ENCODE results near the gene KDM4D.

DNA sequence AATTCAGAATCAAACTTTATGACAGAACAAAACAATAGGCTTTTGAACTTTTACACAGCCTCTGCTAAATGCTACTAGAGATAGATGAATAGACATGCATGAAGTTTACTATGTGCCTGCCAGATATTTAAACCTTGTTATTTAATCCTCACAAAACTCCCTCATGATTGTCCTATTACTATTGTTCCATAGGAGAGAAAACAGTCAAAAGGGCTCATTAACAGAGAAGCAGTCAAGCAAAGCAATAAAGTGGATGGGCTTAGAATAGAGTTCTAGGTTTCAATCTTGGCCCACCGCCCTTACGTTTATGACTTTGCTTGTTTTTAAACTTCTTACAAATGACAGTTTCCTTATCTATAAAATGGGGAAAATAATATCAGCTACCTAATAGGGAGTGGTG lies 13.0 kb upstream of the KDM4D start:
- TF ChIP-seq, protein P1, sequence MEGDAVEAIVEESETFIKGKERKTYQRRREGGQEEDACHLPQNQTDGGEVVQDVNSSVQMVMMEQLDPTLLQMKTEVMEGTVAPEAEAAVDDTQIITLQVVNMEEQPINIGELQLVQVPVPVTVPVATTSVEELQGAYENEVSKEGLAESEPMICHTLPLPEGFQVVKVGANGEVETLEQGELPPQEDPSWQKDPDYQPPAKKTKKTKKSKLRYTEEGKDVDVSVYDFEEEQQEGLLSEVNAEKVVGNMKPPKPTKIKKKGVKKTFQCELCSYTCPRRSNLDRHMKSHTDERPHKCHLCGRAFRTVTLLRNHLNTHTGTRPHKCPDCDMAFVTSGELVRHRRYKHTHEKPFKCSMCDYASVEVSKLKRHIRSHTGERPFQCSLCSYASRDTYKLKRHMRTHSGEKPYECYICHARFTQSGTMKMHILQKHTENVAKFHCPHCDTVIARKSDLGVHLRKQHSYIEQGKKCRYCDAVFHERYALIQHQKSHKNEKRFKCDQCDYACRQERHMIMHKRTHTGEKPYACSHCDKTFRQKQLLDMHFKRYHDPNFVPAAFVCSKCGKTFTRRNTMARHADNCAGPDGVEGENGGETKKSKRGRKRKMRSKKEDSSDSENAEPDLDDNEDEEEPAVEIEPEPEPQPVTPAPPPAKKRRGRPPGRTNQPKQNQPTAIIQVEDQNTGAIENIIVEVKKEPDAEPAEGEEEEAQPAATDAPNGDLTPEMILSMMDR (conservative IDR thresholded peaks at IDR 0.05; ENCODE audit: low read depth, low read length): no peak
- TF ChIP-seq POLR2A (IDR thresholded peaks at IDR 0.05; ENCODE audit: low read depth, low read length) (no peak), RFX5 (IDR thresholded peaks at IDR 0.05; ENCODE audit: low read depth, low read length) (no peak), RAD21 (IDR thresholded peaks at IDR 0.05; ENCODE audit: low read length) (no peak), SMC3 (IDR thresholded peaks at IDR 0.05; ENCODE audit: low read depth, low read length) (no peak), FOS (IDR thresholded peaks at IDR 0.05; ENCODE audit: low read depth, low read length) (no peak), MXI1 (IDR thresholded peaks at IDR 0.05; ENCODE audit: borderline replicate concordance, low read depth, low read length) (no peak), BHLHE40 (IDR thresholded peaks at IDR 0.05; ENCODE audit: low read depth, low read length) (no peak), MAFK (IDR thresholded peaks at IDR 0.05; ENCODE audit: low read depth, low read length) (no peak)
- TF ChIP-seq, protein P2, sequence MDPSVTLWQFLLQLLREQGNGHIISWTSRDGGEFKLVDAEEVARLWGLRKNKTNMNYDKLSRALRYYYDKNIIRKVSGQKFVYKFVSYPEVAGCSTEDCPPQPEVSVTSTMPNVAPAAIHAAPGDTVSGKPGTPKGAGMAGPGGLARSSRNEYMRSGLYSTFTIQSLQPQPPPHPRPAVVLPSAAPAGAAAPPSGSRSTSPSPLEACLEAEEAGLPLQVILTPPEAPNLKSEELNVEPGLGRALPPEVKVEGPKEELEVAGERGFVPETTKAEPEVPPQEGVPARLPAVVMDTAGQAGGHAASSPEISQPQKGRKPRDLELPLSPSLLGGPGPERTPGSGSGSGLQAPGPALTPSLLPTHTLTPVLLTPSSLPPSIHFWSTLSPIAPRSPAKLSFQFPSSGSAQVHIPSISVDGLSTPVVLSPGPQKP (IDR thresholded peaks at IDR 0.05; ENCODE audit: borderline replicate concordance, low read depth, low read length): no peak
